Trophoblast cell (in vitro differentiated cells and primary cell): ENCODE data around the gene DAND5.
A peak's percentile ranks its signal among the peaks of the same experiment; 100 is the strongest.

Source experiments
- DNase-seq, 2 donors: peaks; one replicate each; pipeline ENCODE4 v3.0.0-alpha.2; 2016
- H2AFZ ChIP-seq: 2 replicates; pipeline ENCODE4 v1.6.1; 2013; ENCODE audit warnings: low read length, moderate library complexity, mild to moderate bottlenecking; ENCODE audit not compliant: insufficient read depth, poor library complexity
- H2AK5ac ChIP-seq: 2 replicates; pipeline ENCODE4 v1.6.1; 2013; ENCODE audit warnings: mild to moderate bottlenecking, low read length
- H2BK120ac ChIP-seq: 2 replicates; pipeline ENCODE4 v1.6.1; 2013; ENCODE audit warnings: low read length, mild to moderate bottlenecking, moderate library complexity; ENCODE audit not compliant: insufficient read depth, poor library complexity
- H2BK12ac ChIP-seq: 2 replicates; pipeline ENCODE4 v1.6.1; 2013; ENCODE audit warnings: mild to moderate bottlenecking, low read length, moderate library complexity
- H2BK5ac ChIP-seq: 2 replicates; pipeline ENCODE4 v1.6.1; 2013; ENCODE audit warnings: low read length, low read depth, moderate library complexity, mild to moderate bottlenecking; ENCODE audit not compliant: poor library complexity
- H3K14ac ChIP-seq: 2 replicates; pipeline ENCODE4 v1.6.1; 2013; ENCODE audit warnings: mild to moderate bottlenecking, low read length
- H3K18ac ChIP-seq: 2 replicates; pipeline ENCODE4 v1.6.1; 2013; ENCODE audit warnings: mild to moderate bottlenecking, low read length
- H3K23ac ChIP-seq: 2 replicates; pipeline ENCODE4 v1.6.1; 2013; ENCODE audit warnings: low read length
- H3K27ac ChIP-seq: 2 replicates; pipeline ENCODE4 v1.5.1; 2013; ENCODE audit warnings: low read depth, mild to moderate bottlenecking, inconsistent platforms, low read length, moderate library complexity
- H3K27me3 ChIP-seq: 2 replicates; pipeline ENCODE4 v1.6.1; 2013; ENCODE audit warnings: inconsistent platforms, mild to moderate bottlenecking, low read length, moderate library complexity; ENCODE audit not compliant: insufficient read depth
- H3K36me3 ChIP-seq, 2 experiments: 1 replicate in 1 of 2; 2 replicates in 1 of 2; pipeline ENCODE4 v1.6.1; 2013; ENCODE audit warnings: low read length in 2 of 2, mild to moderate bottlenecking in 2 of 2, moderate library complexity in 1 of 2; ENCODE audit not compliant: insufficient read depth in 2 of 2, control insufficient read depth in 1 of 2
- H3K4ac ChIP-seq: 2 replicates; pipeline ENCODE4 v1.6.1; 2013; ENCODE audit warnings: low read depth, mild to moderate bottlenecking, low read length, moderate library complexity
- H3K4me1 ChIP-seq, 2 experiments: 1 replicate in 1 of 2; 2 replicates in 1 of 2; pipeline ENCODE4 v1.6.1; 2013; ENCODE audit warnings: low read length in 2 of 2, mild to moderate bottlenecking in 2 of 2, moderate library complexity in 1 of 2; ENCODE audit not compliant: insufficient read depth in 2 of 2, control insufficient read depth in 1 of 2
- H3K4me2 ChIP-seq: 2 replicates; pipeline ENCODE4 v1.6.1; 2013; ENCODE audit warnings: inconsistent platforms, mild to moderate bottlenecking, low read length, moderate library complexity
- H3K4me3 ChIP-seq: 2 replicates; pipeline ENCODE4 v1.5.1; 2013; ENCODE audit warnings: mild to moderate bottlenecking, low read depth, low read length, inconsistent platforms
- H3K79me1 ChIP-seq: one replicate; pipeline ENCODE4 v1.6.1; 2013; ENCODE audit warnings: low read length
- H3K79me2 ChIP-seq: 2 replicates; pipeline ENCODE4 v1.6.1; 2013; ENCODE audit warnings: low read length, mild to moderate bottlenecking; ENCODE audit not compliant: control insufficient read depth, insufficient read depth, poor library complexity
- H3K9ac ChIP-seq: 2 replicates; pipeline ENCODE4 v1.6.1; 2013; ENCODE audit warnings: mild to moderate bottlenecking, low read length
- H3K9me3 ChIP-seq: 2 replicates; pipeline ENCODE4 v1.6.1; 2013; ENCODE audit warnings: low read depth, mild to moderate bottlenecking, control low read depth, inconsistent platforms, low read length; ENCODE audit not compliant: insufficient read depth
- H4K12ac ChIP-seq: 2 replicates; pipeline ENCODE4 v1.6.1; 2013; ENCODE audit warnings: low read depth, mild to moderate bottlenecking, low read length, moderate library complexity
- H4K8ac ChIP-seq: 2 replicates; pipeline ENCODE4 v1.6.1; 2013; ENCODE audit warnings: low read depth, mild to moderate bottlenecking, low read length, moderate library complexity
- H4K91ac ChIP-seq: one replicate; pipeline ENCODE4 v1.6.1; 2013; ENCODE audit warnings: low read depth, mild to moderate bottlenecking, low read length, moderate library complexity
- WGBS: extraction: QIAGEN DNeasy Blood & Tissue Kit; methylation state at CpG from one replicate; pipeline ENCODE4 v1.1.7; 2013; ENCODE audit warnings: missing lambda C conversion rate; ENCODE audit not compliant: insufficient read length, insufficient coverage; ENCODE audit errors: extremely low coverage; 5-methylcytosine and 5-hydroxymethylcytosine counted together

The DAND5 gene

GRCh38 chr19:12938779-12939601 lies 30.4 kb upstream of the DAND5 start:
- WGBS, result no CpG with 5 or more reads among the region's 54 CpGs
- Histone ChIP-seq H2AFZ (peak overlapping the region; percentile 12), H2BK120ac (peak overlapping the region; percentile 44)

DNA sequence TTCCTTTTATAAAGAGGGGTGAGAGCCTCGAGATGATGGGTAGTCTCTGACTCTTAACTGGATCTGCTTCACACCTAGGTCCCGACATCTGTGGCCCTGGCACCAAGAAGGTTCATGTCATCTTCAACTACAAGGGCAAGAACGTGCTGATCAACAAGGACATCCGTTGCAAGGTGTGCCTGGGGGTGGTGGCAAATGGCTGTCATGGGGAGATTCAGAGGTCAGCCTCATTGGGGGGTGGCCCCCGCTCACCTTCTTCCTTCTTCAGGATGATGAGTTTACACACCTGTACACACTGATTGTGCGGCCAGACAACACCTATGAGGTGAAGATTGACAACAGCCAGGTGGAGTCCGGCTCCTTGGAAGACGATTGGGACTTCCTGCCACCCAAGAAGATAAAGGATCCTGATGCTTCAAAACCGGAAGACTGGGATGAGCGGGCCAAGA lies 29.4 kb upstream of the DAND5 start:
- peak overlapping the region; percentile 11 for H3K18ac ChIP-seq
- peaks cover 18 to 22% of the 10 kb centered on the region in 2 experiments for H3K4me1 ChIP-seq
- peaks cover 16% of the 10 kb centered on the region for H3K79me1 ChIP-seq
- peak overlapping the region; percentile 65 for H3K9ac ChIP-seq
- H2BK120ac ChIP-seq, result no peak overlapping the region
- H2AK5ac ChIP-seq, result no peak overlapping the region
- H3K23ac ChIP-seq, result no peak overlapping the region
- H3K36me3 ChIP-seq, result peaks cover 47 to 52% of the 10 kb centered on the region in 2 experiments
- H2AFZ ChIP-seq, result no peak overlapping the region
- no peak overlapping the region for H3K14ac ChIP-seq
- H4K91ac ChIP-seq, result no peak overlapping the region
- no peak overlapping the region for H2BK12ac ChIP-seq
- H3K4me3 ChIP-seq, result peak overlapping the region; percentile 4
- peak overlapping the region; percentile 1 for H2BK5ac ChIP-seq
- peak overlapping the region; percentile 97 for H3K4ac ChIP-seq
- no peak overlapping the region for H4K8ac ChIP-seq
- no peak overlapping the region for H4K12ac ChIP-seq
- DNase-seq, result no peak
- H3K4me2 ChIP-seq, result peak overlapping the region; percentile 52
- H3K27ac ChIP-seq, result peak overlapping the region; percentile 25
- H3K79me2 ChIP-seq, result peaks cover 22% of the 10 kb centered on the region
- H3K9me3 ChIP-seq, result peaks cover 2% of the 10 kb centered on the region
- WGBS, result no CpG with 5 or more reads among the region's 10 CpGs
- H3K27me3 ChIP-seq, result no peaks in the 10 kb centered on the region

More at GRCh38 chr19:12938779-12939601, 30.4 kb upstream of the DAND5 start:
- Histone ChIP-seq H3K79me1 (peaks cover 16% of the 10 kb centered on the region), H3K4me2 (peak overlapping the region; percentile 74), H3K27ac (peak overlapping the region; percentile 31), H2AK5ac (peak overlapping the region; percentile 75), H4K91ac (peak overlapping the region; percentile 82), H4K12ac (peak overlapping the region; percentile 55), H3K4me1 (peaks cover 18 to 22% of the 10 kb centered on the region in 2 experiments), H3K79me2 (peaks cover 22% of the 10 kb centered on the region), H3K9me3 (peaks cover 2% of the 10 kb centered on the region), H3K4me3 (peak overlapping the region; percentile 99), H3K36me3 (peaks cover 42 to 44% of the 10 kb centered on the region in 2 experiments), H4K8ac (peak overlapping the region; percentile 49), H3K14ac (peak overlapping the region; percentile 81), H3K4ac (peak overlapping the region; percentile 92), H3K23ac (no peak overlapping the region), H3K9ac (peak overlapping the region; percentile 98), H3K27me3 (no peaks in the 10 kb centered on the region), H2BK12ac (no peak overlapping the region), H2BK5ac (peak overlapping the region; percentile 52), H3K18ac (peak overlapping the region; percentile 58)
- DNase-seq, result peak in 1 of 2 donors; percentile 64

- H4K91ac ChIP-seq, result no peak overlapping the region
Observed at GRCh38 chr19:12940897-12941296, 28.5 kb upstream of the DAND5 start.

DNA sequence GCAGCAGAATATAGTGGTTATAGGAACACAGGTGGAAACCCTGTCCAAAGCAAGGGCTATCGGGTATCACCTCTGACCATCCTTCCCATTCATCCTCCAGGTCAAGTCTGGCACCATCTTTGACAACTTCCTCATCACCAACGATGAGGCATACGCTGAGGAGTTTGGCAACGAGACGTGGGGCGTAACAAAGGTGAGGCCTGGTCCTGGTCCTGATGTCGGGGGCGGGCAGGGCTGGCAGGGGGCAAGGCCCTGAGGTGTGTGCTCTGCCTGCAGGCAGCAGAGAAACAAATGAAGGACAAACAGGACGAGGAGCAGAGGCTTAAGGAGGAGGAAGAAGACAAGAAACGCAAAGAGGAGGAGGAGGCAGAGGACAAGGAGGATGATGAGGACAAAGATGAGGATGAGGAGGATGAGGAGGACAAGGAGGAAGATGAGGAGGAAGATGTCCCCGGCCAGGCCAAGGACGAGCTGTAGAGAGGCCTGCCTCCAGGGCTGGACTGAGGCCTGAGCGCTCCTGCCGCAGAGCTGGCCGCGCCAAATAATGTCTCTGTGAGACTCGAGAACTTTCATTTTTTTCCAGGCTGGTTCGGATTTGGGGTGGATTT lies 25.8 kb upstream of the DAND5 start:
- peak overlapping the region; percentile 6 for H3K4ac ChIP-seq
- H2BK120ac ChIP-seq, result no peak overlapping the region
- no peak overlapping the region for H2AK5ac ChIP-seq
- peaks cover 16% of the 10 kb centered on the region for H3K79me1 ChIP-seq
- peak overlapping the region; percentile 11 for H4K12ac ChIP-seq
- no peak overlapping the region for H2BK5ac ChIP-seq
- no peak overlapping the region for H3K4me3 ChIP-seq
- no peak overlapping the region for H3K4me2 ChIP-seq
- H3K36me3 ChIP-seq, result peaks cover 56 to 62% of the 10 kb centered on the region in 2 experiments
- H3K4me1 ChIP-seq, result peaks cover 11 to 18% of the 10 kb centered on the region in 2 experiments
- H3K79me2 ChIP-seq, result peaks cover 21% of the 10 kb centered on the region
- H3K9ac ChIP-seq, result no peak overlapping the region
- no peak overlapping the region for H2AFZ ChIP-seq
- peaks cover 3% of the 10 kb centered on the region for H3K9me3 ChIP-seq
- no peaks in the 10 kb centered on the region for H3K27me3 ChIP-seq
- H3K14ac ChIP-seq, result no peak overlapping the region
- no CpG with 5 or more reads among the region's 18 CpGs for WGBS
- DNase-seq, result no peak
- H4K8ac ChIP-seq, result no peak overlapping the region
- no peak overlapping the region for H3K23ac ChIP-seq
- H4K91ac ChIP-seq, result no peak overlapping the region
- H2BK12ac ChIP-seq, result no peak overlapping the region
- H3K18ac ChIP-seq, result no peak overlapping the region
- no peak overlapping the region for H3K27ac ChIP-seq

More at GRCh38 chr19:12940897-12941296, 28.5 kb upstream of the DAND5 start:
- Histone ChIP-seq H2AFZ (no peak overlapping the region), H3K79me2 (peaks cover 22% of the 10 kb centered on the region), H3K23ac (no peak overlapping the region), H3K4me2 (peak overlapping the region; percentile 52), H3K27ac (peak overlapping the region; percentile 25), H3K9me3 (peaks cover 2% of the 10 kb centered on the region), H4K8ac (no peak overlapping the region), H4K12ac (no peak overlapping the region), H3K4me1 (peaks cover 18 to 22% of the 10 kb centered on the region in 2 experiments), H3K4ac (no peak overlapping the region), H3K79me1 (peaks cover 18% of the 10 kb centered on the region), H3K14ac (no peak overlapping the region), H3K36me3 (peaks cover 47 to 52% of the 10 kb centered on the region in 2 experiments), H2BK5ac (no peak overlapping the region), H3K9ac (no peak overlapping the region), H2BK12ac (no peak overlapping the region), H2BK120ac (no peak overlapping the region), H3K4me3 (no peak overlapping the region), H3K27me3 (no peaks in the 10 kb centered on the region), H2AK5ac (no peak overlapping the region), H3K18ac (no peak overlapping the region)
- no peak for DNase-seq
- no CpG with 5 or more reads among the region's 2 CpGs for WGBS
